Psoas muscle (tissue), 8 donors: ENCODE measurements around the gene RFTN2. TPM values are rescaled to one million over a fixed set of nuclear protein-coding genes. Genes with fewer than 3 reads are reported as not detected.

Source experiments
- ATAC-seq, 4 donors: fragments of 200-7000 bp; cut with Tn5 transposase; one replicate each; pipeline ENCODE4 v1.9.1; 2020; ENCODE audit warnings: moderate library complexity in 3 of 4, mild to moderate bottlenecking in 2 of 4
- DNase-seq, 2 donors: peaks; one replicate each; pipeline ENCODE4 v3.0.0-alpha.2; 2020
- H3K27ac ChIP-seq: fragments of 200-600 bp; one replicate; pipeline ENCODE4 v1.8.0; 2022
- H3K27me3 ChIP-seq, 3 donors: fragments of 200-600 bp in 1 of 3; one replicate each; pipeline versions ENCODE4 v1.6.1 to v1.8.0; 2013 to 2022; ENCODE audit warnings: low read length in 2 of 3, mild to moderate bottlenecking in 2 of 3, moderate library complexity in 1 of 3; ENCODE audit not compliant: insufficient read depth in 3 of 3
- H3K36me3 ChIP-seq, 2 donors: fragments of 200-600 bp in 1 of 2; one replicate each; pipeline versions ENCODE4 v1.6.1 to v1.8.0; 2013 to 2022; ENCODE audit warnings: low read depth in 1 of 2, mild to moderate bottlenecking in 1 of 2, moderate library complexity in 1 of 2; ENCODE audit not compliant: insufficient read depth in 1 of 2
- H3K4me1 ChIP-seq: fragments of 200-600 bp; one replicate; pipeline ENCODE4 v1.8.0; 2022
- H3K4me3 ChIP-seq: fragments of 200-600 bp; one replicate; pipeline ENCODE4 v1.8.0; 2022; ENCODE audit warnings: mild to moderate bottlenecking
- H3K9me3 ChIP-seq: fragments of 200-600 bp; one replicate; pipeline ENCODE4 v1.8.0; 2022
- CTCF ChIP-seq: fragments of 200-600 bp; IDR thresholded peaks from one replicate; pipeline ENCODE4 v1.8.0; 2022; ENCODE audit warnings: antibody characterized with exemption
- WGBS, 3 donors: extraction: QIAGEN DNeasy Blood & Tissue Kit; methylation state at CpG; one replicate each; pipeline versions ENCODE4 v1.1.6 to v1.1.7; 2013; 5-methylcytosine and 5-hydroxymethylcytosine counted together
- intact Hi-C, 2 donors: fragments of 100-400 bp; cut with DNase I; formaldehyde crosslinking; loops; one replicate each; pipeline versions ENCODE4 v1.11.0 to v1.14.2; 2022
- polyA plus RNA-seq, 3 donors: library from polyadenylated mRNA; stranded (reverse); fragments of 200-250 nt; gene quantifications; one replicate each; pipeline ENCODE4 v1.2.3, GENCODE V29; 2013
- total RNA-seq, 4 donors: library from RNA; stranded (reverse); fragmentation: NEBNext Ultra II Directional in 2 of 4; extraction: Animal tissue kit (Norgen Biotek cat#: 25700) in 2 of 4; gene quantifications; one replicate each; pipeline versions ENCODE4 v1.2.1 to v1.2.4, GENCODE V29; 2021 to 2023
- donor health status: healthy with polysubstance abuse.
- donor health status: DM: no; HTN: no; CAD: no; lungs with moderate emphysema.
- donor health status: Bipolar disorder and iron deficiency.
- donor health status: healthy.
- donor health status: DM: yes; HTN: yes; CAD: no.
- donor health status: DM: no; HTN: no; CAD: no.
- donor health status: DM: no; HTN: no; CAD: no.
- donor health status: DM: yes; HTN: yes; CAD: no.

Gene RFTN2
- total and polyA plus RNA-seq, 7 donors: 0.57 to 5.4 (median 0.92) TPM

GRCh38 chr2:197577446-197577845, 97.9 kb downstream of the RFTN2 start:
- no peak for ATAC-seq
- TF ChIP-seq CTCF: no peak
- DNase-seq: no peak
- H3K27me3 ChIP-seq: no peaks in the 10 kb centered on the region
- no peaks in the 10 kb centered on the region for H3K36me3 ChIP-seq
- H3K27ac ChIP-seq: no peak overlapping the region
- H3K4me3 ChIP-seq: no peak overlapping the region
- 69 to 84% (median 69%) methylated on average over 4 of the region's 4 CpGs for WGBS, 3 donors
- intact Hi-C loops: no loop called here
- H3K4me1 ChIP-seq: no peaks in the 10 kb centered on the region
- H3K9me3 ChIP-seq: no peaks in the 10 kb centered on the region

GRCh38 chr2:197576631-197577030, 98.8 kb downstream of the RFTN2 start:
- Histone ChIP-seq H3K9me3 (no peaks in the 10 kb centered on the region), H3K27ac (peak overlapping the region; percentile 46), H3K4me1 (no peaks in the 10 kb centered on the region), H3K27me3 (no peaks in the 10 kb centered on the region), H3K4me3 (no peak overlapping the region), H3K36me3 (no peaks in the 10 kb centered on the region)
- intact Hi-C loops: no loop called here
- TF ChIP-seq CTCF: no peak
- ATAC-seq: peak in 2 of 4 donors; percentile 56 to 75
- WGBS, 3 donors: 24 to 43% (median 28%) methylated on average over 3 of the region's 3 CpGs
- DNase-seq: peak in 1 of 2 donors; percentile 32

- no peaks in the 10 kb centered on the region for H3K9me3 ChIP-seq
- H3K4me1 ChIP-seq: no peaks in the 10 kb centered on the region
- peak overlapping the region; percentile 10 for H3K27ac ChIP-seq
- DNase-seq (peak; percentile 68 to 80), ATAC-seq (peak in 3 of 4 donors; percentile 66 to 80 (median 68))
- H3K4me3 ChIP-seq: no peak overlapping the region
- TF ChIP-seq CTCF: no peak
- intact Hi-C loops: no loop called here
- no peaks in the 10 kb centered on the region for H3K36me3 ChIP-seq
- H3K27me3 ChIP-seq: no peaks in the 10 kb centered on the region
- 89 to 98% (median 90%) methylated on average over 2 of the region's 2 CpGs for WGBS, 3 donors
These were observed 99.4 kb downstream of the RFTN2 start for GRCh38 chr2:197575987-197576386.

- Histone ChIP-seq H3K9me3 (no peaks in the 10 kb centered on the region), H3K4me3 (no peak overlapping the region), H3K27me3 (no peaks in the 10 kb centered on the region), H3K27ac (no peak overlapping the region), H3K4me1 (no peaks in the 10 kb centered on the region), H3K36me3 (no peaks in the 10 kb centered on the region)
- ATAC-seq: no peak
- no peak for DNase-seq
- TF ChIP-seq CTCF: no peak
- intact Hi-C loops: no loop called here
- 96 to 100% (median 98%) methylated on average over 2 of the region's 2 CpGs for WGBS, 3 donors
These were observed 101.8 kb downstream of the RFTN2 start for GRCh38 chr2:197573608-197574007.

- TF ChIP-seq CTCF: no peak
These were observed 103.6 kb downstream of the RFTN2 start for GRCh38 chr2:197571627-197572271.

More at GRCh38 chr2:197571627-197572271, 103.6 kb downstream of the RFTN2 start:
- peak in 1 of 2 donors; percentile 55 for DNase-seq
- no peak overlapping the region for H3K27ac ChIP-seq
- no peak overlapping the region for H3K4me3 ChIP-seq
- intact Hi-C loops: no loop called here
- ATAC-seq: peak in 1 of 4 donors; percentile 52
- no peaks in the 10 kb centered on the region for H3K4me1 ChIP-seq
- no peaks in the 10 kb centered on the region for H3K36me3 ChIP-seq
- no peaks in the 10 kb centered on the region for H3K27me3 ChIP-seq
- no peaks in the 10 kb centered on the region for H3K9me3 ChIP-seq
- WGBS, 3 donors: 59 to 67% (median 65%) methylated on average over 10 of the region's 10 CpGs
